ENCODE measurements around the gene PPP2R2C. TPM values are rescaled to one million over a fixed set of nuclear protein-coding genes. Genes with fewer than 3 reads are reported as not detected.
A peak's percentile ranks its signal among the peaks of the same experiment; 100 is the strongest.

The PPP2R2C gene
- total and polyA plus RNA-seq, 3 experiments from 2014 or later, result not detected

GRCh38 chr4:6295495-6295894, 176.9 kb downstream of the PPP2R2C start:
- H3K27me3 ChIP-seq (ENCODE audit: insufficient read depth, low read length, poor library complexity, severe bottlenecking), result no peaks in the 10 kb centered on the region
- ChIA-PET POLR2A (no interaction called here), CTCF (interaction anchor here (1.4 kb wide), 1 partner anchor 32 kb away, joined by 4 read pairs; no protein-coding TSS in a partner anchor)
- Mint-ChIP-seq H3K27me3 (no peaks in the 10 kb centered on the region), H3K4me3 (no peak overlapping the region), H3K9me3 (no peaks in the 10 kb centered on the region), H3K4me1 (no peaks in the 10 kb centered on the region), H3K36me3 (peaks cover 0 to 11% (median 3%) of the 10 kb centered on the region in 3 donors), H3K27ac (no peak overlapping the region)
- H3K4me1 ChIP-seq (ENCODE audit: insufficient read depth, low read length), result no peaks in the 10 kb centered on the region
- no peaks in the 10 kb centered on the region for H3K9me3 ChIP-seq (ENCODE audit: low read length)
- H3K27ac ChIP-seq (ENCODE audit: low read depth, low read length), result no peak overlapping the region
- no peak overlapping the region for H3K4me3 ChIP-seq (ENCODE audit: low read length)
- DNase-seq, result no peak
- no peaks in the 10 kb centered on the region for H3K36me3 ChIP-seq (ENCODE audit: insufficient read depth, low read length)

GRCh38 chr4:6294705-6295421, 177.6 kb downstream of the PPP2R2C start:
- Histone ChIP-seq H3K27ac (ENCODE audit: low read depth, low read length) (no peak overlapping the region), H3K4me1 (ENCODE audit: insufficient read depth, low read length) (no peaks in the 10 kb centered on the region), H3K36me3 (ENCODE audit: insufficient read depth, low read length) (no peaks in the 10 kb centered on the region), H3K4me3 (ENCODE audit: low read length) (no peak overlapping the region), H3K9me3 (ENCODE audit: low read length) (no peaks in the 10 kb centered on the region), H3K27me3 (ENCODE audit: insufficient read depth, low read length, poor library complexity, severe bottlenecking) (no peaks in the 10 kb centered on the region)
- no peak overlapping the region for H3K4me3 Mint-ChIP-seq
- POLR2A ChIA-PET, result no interaction called here
- H3K27me3 Mint-ChIP-seq, result no peaks in the 10 kb centered on the region
- CTCF ChIA-PET, result no interaction called here
- no peaks in the 10 kb centered on the region for H3K9me3 Mint-ChIP-seq
- H3K36me3 Mint-ChIP-seq, result peaks cover 0 to 11% (median 3%) of the 10 kb centered on the region in 3 donors
- no peak overlapping the region for H3K27ac Mint-ChIP-seq
- no peak for DNase-seq
- H3K4me1 Mint-ChIP-seq, result no peaks in the 10 kb centered on the region

GRCh38 chr4:6293661-6294060, 178.8 kb downstream of the PPP2R2C start:
- CTCF ChIA-PET, result no interaction called here
- POLR2A ChIA-PET, result no interaction called here
- H3K9me3 Mint-ChIP-seq, result no peaks in the 10 kb centered on the region

GRCh38 chr4:6293097-6293445, 179.3 kb downstream of the PPP2R2C start:
- POLR2A ChIA-PET, result no interaction called here
- Histone ChIP-seq H3K4me3 (ENCODE audit: low read length) (no peak overlapping the region), H3K9me3 (ENCODE audit: low read length) (no peaks in the 10 kb centered on the region), H3K4me1 (ENCODE audit: insufficient read depth, low read length) (no peaks in the 10 kb centered on the region), H3K27me3 (ENCODE audit: insufficient read depth, low read length, poor library complexity, severe bottlenecking) (no peaks in the 10 kb centered on the region), H3K36me3 (ENCODE audit: insufficient read depth, low read length) (no peaks in the 10 kb centered on the region), H3K27ac (ENCODE audit: low read depth, low read length) (no peak overlapping the region)
- Mint-ChIP-seq H3K4me1 (no peaks in the 10 kb centered on the region), H3K9me3 (no peaks in the 10 kb centered on the region), H3K27me3 (no peaks in the 10 kb centered on the region), H3K4me3 (no peak overlapping the region), H3K27ac (no peak overlapping the region), H3K36me3 (peaks cover 0 to 19% (median 3%) of the 10 kb centered on the region in 3 donors)
- CTCF ChIA-PET, result no interaction called here
- no peak for DNase-seq

More at GRCh38 chr4:6293661-6294060, 178.8 kb downstream of the PPP2R2C start:
- no peaks in the 10 kb centered on the region for H3K4me1 Mint-ChIP-seq
- Histone ChIP-seq H3K36me3 (ENCODE audit: insufficient read depth, low read length) (no peaks in the 10 kb centered on the region), H3K27me3 (ENCODE audit: insufficient read depth, low read length, poor library complexity, severe bottlenecking) (no peaks in the 10 kb centered on the region), H3K9me3 (ENCODE audit: low read length) (no peaks in the 10 kb centered on the region), H3K4me3 (ENCODE audit: low read length) (no peak overlapping the region), H3K27ac (ENCODE audit: low read depth, low read length) (no peak overlapping the region), H3K4me1 (ENCODE audit: insufficient read depth, low read length) (no peaks in the 10 kb centered on the region)
- no peak overlapping the region for H3K4me3 Mint-ChIP-seq
- no peaks in the 10 kb centered on the region for H3K27me3 Mint-ChIP-seq
- no peak for DNase-seq
- H3K36me3 Mint-ChIP-seq, result peaks cover 0 to 18% (median 3%) of the 10 kb centered on the region in 3 donors
- peak overlapping the region in 1 of 8 donors; percentile 61 for H3K27ac Mint-ChIP-seq

- no peak overlapping the region for H3K27ac ChIP-seq (ENCODE audit: low read depth, low read length)
- Mint-ChIP-seq H3K27me3 (no peaks in the 10 kb centered on the region), H3K4me3 (no peak overlapping the region), H3K4me1 (no peaks in the 10 kb centered on the region), H3K36me3 (peaks cover 0 to 19% (median 3%) of the 10 kb centered on the region in 3 donors), H3K9me3 (no peaks in the 10 kb centered on the region), H3K27ac (no peak overlapping the region)
- no peaks in the 10 kb centered on the region for H3K4me1 ChIP-seq (ENCODE audit: insufficient read depth, low read length)
- H3K9me3 ChIP-seq (ENCODE audit: low read length), result no peaks in the 10 kb centered on the region
- ChIA-PET POLR2A (no interaction called here), CTCF (no interaction called here)
- DNase-seq, result no peak
- no peak overlapping the region for H3K4me3 ChIP-seq (ENCODE audit: low read length)
- H3K27me3 ChIP-seq (ENCODE audit: insufficient read depth, low read length, poor library complexity, severe bottlenecking), result no peaks in the 10 kb centered on the region
- H3K36me3 ChIP-seq (ENCODE audit: insufficient read depth, low read length), result no peaks in the 10 kb centered on the region
Observed at GRCh38 chr4:6292376-6293096, 179.9 kb downstream of the PPP2R2C start.

GRCh38 chr4:6291784-6292297, 180.6 kb downstream of the PPP2R2C start:
- ChIA-PET POLR2A (no interaction called here), CTCF (interaction anchor here (1.5 kb wide), 1 partner anchor 41 kb away, joined by 4 read pairs; no protein-coding TSS in a partner anchor)
- Histone ChIP-seq H3K4me3 (ENCODE audit: low read length) (no peak overlapping the region), H3K36me3 (ENCODE audit: insufficient read depth, low read length) (no peaks in the 10 kb centered on the region), H3K27me3 (ENCODE audit: insufficient read depth, low read length, poor library complexity, severe bottlenecking) (no peaks in the 10 kb centered on the region), H3K4me1 (ENCODE audit: insufficient read depth, low read length) (no peaks in the 10 kb centered on the region), H3K27ac (ENCODE audit: low read depth, low read length) (no peak overlapping the region), H3K9me3 (ENCODE audit: low read length) (no peaks in the 10 kb centered on the region)
- no peak overlapping the region for H3K4me3 Mint-ChIP-seq
- H3K36me3 Mint-ChIP-seq, result peaks cover 0 to 20% (median 3%) of the 10 kb centered on the region in 3 donors
- H3K27ac Mint-ChIP-seq, result no peak overlapping the region
- no peaks in the 10 kb centered on the region for H3K4me1 Mint-ChIP-seq
- DNase-seq, result no peak
- H3K9me3 Mint-ChIP-seq, result no peaks in the 10 kb centered on the region
- H3K27me3 Mint-ChIP-seq, result no peaks in the 10 kb centered on the region

GRCh38 chr4:6290769-6291547, 181.5 kb downstream of the PPP2R2C start:
- Histone ChIP-seq H3K4me3 (ENCODE audit: low read length) (no peak overlapping the region), H3K27ac (ENCODE audit: low read depth, low read length) (no peak overlapping the region), H3K4me1 (ENCODE audit: insufficient read depth, low read length) (no peaks in the 10 kb centered on the region), H3K27me3 (ENCODE audit: insufficient read depth, low read length, poor library complexity, severe bottlenecking) (no peaks in the 10 kb centered on the region), H3K36me3 (ENCODE audit: insufficient read depth, low read length) (no peaks in the 10 kb centered on the region), H3K9me3 (ENCODE audit: low read length) (no peaks in the 10 kb centered on the region)
- DNase-seq, result no peak
- no peaks in the 10 kb centered on the region for H3K9me3 Mint-ChIP-seq
- POLR2A ChIA-PET, result no interaction called here
- peaks cover 0 to 19% (median 3%) of the 10 kb centered on the region in 3 donors for H3K36me3 Mint-ChIP-seq
- no peaks in the 10 kb centered on the region for H3K4me1 Mint-ChIP-seq
- no peak overlapping the region for H3K27ac Mint-ChIP-seq
- H3K27me3 Mint-ChIP-seq, result no peaks in the 10 kb centered on the region
- H3K4me3 Mint-ChIP-seq, result no peak overlapping the region
- CTCF ChIA-PET, result interaction anchor here (1.5 kb wide), 1 partner anchor 40 kb away, joined by 4 read pairs; no protein-coding TSS in a partner anchor

GRCh38 chr4:6290256-6290655, 182.2 kb downstream of the PPP2R2C start:
- Mint-ChIP-seq H3K36me3 (peaks cover 0 to 16% (median 3%) of the 10 kb centered on the region in 3 donors), H3K4me3 (no peak overlapping the region), H3K9me3 (no peaks in the 10 kb centered on the region), H3K4me1 (no peaks in the 10 kb centered on the region), H3K27me3 (no peaks in the 10 kb centered on the region), H3K27ac (no peak overlapping the region)
- Histone ChIP-seq H3K4me1 (ENCODE audit: insufficient read depth, low read length) (no peaks in the 10 kb centered on the region), H3K9me3 (ENCODE audit: low read length) (no peaks in the 10 kb centered on the region), H3K27me3 (ENCODE audit: insufficient read depth, low read length, poor library complexity, severe bottlenecking) (no peaks in the 10 kb centered on the region), H3K36me3 (ENCODE audit: insufficient read depth, low read length) (no peaks in the 10 kb centered on the region), H3K27ac (ENCODE audit: low read depth, low read length) (no peak overlapping the region), H3K4me3 (ENCODE audit: low read length) (no peak overlapping the region)
- CTCF ChIA-PET, result interaction anchor here (1.5 kb wide), 1 partner anchor 40 kb away, joined by 4 read pairs; no protein-coding TSS in a partner anchor
- POLR2A ChIA-PET, result no interaction called here
- no peak for DNase-seq
